ENCODE results near the gene CMTR1.

Gene CMTR1

GRCh38 chr6:37432916-37433656, at the start of gene CMTR1:
TSS of gene CMTR1 (plus strand) at chr6:37433221. CDS start at chr6:37435630, 2,409 bp downstream.
- peak; percentile 83 for DNase-seq (ENCODE audit: low read depth)

- DNase-seq (ENCODE audit: low read depth), result no peak
Observed at GRCh38 chr6:37388578-37388977, 44.4 kb upstream of the CMTR1 start.

- no peak for DNase-seq (ENCODE audit: low read depth)
Observed at GRCh38 chr6:37389857-37390256, 43.2 kb upstream of the CMTR1 start.

- no peak for DNase-seq (ENCODE audit: low read depth)
Observed at GRCh38 chr6:37391120-37391519, 41.9 kb upstream of the CMTR1 start.

DNA sequence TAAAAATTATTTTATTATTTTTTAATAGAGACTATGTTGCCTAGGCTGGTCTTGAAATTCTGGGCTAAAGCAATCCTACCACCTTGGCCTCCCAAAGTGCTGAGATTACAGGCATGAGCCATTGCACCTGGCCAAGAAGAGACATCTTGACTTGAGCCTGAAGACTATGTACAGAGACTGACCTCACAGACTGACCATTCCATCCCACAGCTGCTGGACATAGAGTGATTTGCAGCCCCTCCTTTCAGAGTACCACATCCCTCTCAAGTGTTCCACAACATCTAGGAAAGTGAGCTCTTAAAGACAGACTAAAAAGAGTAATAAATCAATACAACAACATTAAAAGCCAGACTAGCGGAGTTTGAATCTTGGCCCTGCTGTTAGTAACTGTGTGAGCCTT, 40.2 kb upstream of the CMTR1 start:
- no peak for DNase-seq (ENCODE audit: low read depth)

- DNase-seq (ENCODE audit: low read depth), result no peak
Observed at GRCh38 chr6:37393381-37393929, 39.6 kb upstream of the CMTR1 start.

DNA sequence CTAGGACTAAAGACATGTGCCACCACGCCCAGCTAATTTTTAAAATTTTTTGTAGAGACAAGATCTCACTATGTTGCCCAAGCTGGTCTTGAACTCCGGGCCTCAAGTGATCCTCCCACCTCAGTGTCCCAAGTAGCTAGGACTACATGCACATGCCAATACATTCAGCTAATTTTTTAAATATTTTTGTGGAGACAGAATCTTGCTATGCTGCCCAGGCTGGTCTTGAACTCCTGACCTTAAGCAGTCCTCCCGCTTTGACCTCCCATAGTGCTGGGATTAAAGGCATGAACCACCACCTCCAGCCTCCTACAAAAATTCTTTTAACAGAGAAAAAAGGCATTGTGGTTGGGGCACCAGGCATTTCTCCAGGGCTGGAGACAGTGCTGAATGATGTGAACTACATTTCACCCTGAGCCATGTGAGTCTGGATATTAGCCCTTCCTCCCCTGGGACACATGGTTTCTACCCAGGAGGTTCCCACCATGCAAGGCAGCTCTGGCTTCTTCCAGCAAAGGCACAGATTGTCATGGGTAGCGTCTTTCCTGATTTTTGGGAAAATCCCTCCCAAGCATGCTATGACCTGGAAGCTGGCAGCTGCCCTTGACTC, 36.3 kb upstream of the CMTR1 start:
- DNase-seq (ENCODE audit: low read depth), result peak; percentile 75

DNA sequence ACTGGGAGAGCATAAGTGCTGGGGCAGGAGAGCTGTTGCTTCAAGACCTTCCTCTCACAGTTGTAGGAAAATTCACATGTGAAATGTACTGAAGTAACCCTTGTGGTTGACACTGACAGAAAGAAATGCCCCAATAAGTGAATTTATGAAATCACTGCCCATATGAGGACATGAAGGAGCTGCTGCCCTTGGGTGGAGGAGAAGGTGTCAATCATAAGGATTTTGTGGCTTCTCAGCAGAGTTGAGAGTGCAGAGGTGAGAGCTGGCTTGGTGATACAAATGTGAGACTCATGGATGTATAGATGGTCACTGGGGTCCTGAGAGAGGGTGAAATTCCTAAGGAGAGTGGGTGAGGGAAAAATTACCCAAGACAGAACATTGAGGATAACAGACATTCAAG, 33.9 kb upstream of the CMTR1 start:
- DNase-seq (ENCODE audit: low read depth), result peak; percentile 25

GRCh38 chr6:37399795-37400490, 33.1 kb upstream of the CMTR1 start:
- no peak for DNase-seq (ENCODE audit: low read depth)

- DNase-seq (ENCODE audit: low read depth), result peak; percentile 38
Observed at GRCh38 chr6:37401658-37402057, 31.4 kb upstream of the CMTR1 start.

DNA sequence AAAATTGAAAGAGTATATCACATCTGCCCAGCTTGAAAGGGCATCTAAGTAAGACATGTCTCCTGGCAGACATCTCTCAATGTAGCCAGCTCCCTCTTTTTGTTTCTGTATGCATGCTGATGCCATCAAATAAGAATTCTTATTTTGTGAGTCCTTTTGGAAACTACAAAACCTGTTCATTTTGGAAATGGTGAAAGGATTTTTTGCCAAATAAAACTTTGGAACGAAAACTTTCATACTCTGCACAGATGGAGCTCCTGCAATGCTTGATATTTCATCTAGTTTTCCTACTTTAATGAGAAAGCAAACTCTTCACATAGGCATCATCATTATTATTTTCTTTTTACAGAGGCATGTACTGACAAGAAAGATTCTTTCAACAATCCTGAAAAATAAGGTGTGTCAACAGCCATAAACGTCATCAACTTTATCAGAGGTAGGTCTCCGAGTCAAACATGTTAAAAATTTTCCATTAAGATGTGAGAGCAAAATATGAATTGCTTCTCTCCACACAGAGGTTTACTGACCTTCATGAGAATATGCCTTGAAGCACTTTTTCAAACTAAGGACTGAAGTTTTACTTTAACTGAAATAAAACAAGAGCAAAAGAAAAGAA, 26.2 kb upstream of the CMTR1 start:
- no peak for DNase-seq (ENCODE audit: low read depth)

- DNase-seq (ENCODE audit: low read depth), result no peak
Observed at GRCh38 chr6:37407948-37408347, 25.1 kb upstream of the CMTR1 start.

- no peak for DNase-seq (ENCODE audit: low read depth)
Observed at GRCh38 chr6:37409501-37409900, 23.5 kb upstream of the CMTR1 start.

DNA sequence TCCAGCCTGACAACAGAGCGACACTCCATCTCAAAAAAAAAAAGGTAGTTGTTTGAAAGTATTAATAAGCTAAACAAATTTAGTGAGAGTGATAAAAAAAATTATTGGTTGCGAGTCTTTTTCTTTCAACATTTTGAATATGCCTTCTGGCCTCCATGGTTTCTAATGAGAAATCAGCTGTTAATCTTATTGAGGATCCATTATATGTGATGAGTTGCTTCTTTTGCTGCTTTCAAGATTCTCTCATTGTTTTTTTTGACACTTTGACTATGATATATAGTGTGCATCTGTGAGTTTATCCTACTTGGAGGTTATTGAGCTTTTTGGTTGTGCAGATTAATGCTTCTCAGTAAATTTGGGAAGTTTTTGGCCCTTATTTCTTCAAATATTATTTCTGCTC, 15.6 kb upstream of the CMTR1 start:
- DNase-seq (ENCODE audit: low read depth), result no peak

- no peak for DNase-seq (ENCODE audit: low read depth)
Observed at GRCh38 chr6:37418722-37419121, 14.3 kb upstream of the CMTR1 start.

DNA sequence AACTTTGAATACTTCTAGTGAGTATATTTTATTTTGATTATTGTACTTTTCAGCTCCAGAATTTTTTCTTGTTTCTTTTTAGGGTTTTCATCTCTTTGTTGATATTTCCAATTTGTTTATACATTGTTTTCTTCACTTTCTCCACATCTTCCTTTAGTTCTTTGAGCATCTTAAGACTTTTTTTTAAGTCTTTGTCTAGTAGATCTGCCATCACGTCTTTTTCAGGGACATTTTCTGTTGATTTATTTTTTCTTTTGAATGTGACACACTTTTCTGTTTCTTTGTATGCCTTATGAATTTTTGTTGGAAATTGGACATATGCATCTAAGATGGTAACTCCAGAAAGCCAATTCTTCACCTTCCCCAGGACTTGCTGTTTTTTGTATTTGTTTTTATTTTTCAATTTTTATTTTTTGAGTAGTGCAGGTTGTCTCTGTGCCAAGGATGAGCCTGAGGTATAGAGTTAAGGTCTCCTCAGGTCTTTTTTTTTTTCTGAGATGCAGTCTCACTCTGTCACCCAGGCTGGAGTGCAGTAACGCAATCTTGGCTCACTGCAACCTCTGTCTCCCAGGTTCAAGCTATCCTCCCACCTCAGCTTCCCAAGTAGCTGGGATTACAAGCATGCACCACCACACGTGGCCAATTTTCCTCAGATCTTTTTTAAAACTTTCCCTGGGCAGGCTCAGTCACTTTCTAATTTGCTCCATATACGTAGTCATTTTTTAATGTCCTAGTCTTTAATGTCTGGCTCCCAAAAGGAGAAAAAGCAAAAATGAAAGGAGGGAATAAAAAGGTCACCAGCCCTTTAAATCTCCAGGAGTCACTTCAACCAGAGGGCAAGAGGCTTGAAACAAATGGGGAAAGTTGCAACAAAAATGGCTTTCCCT, 6.7 kb upstream of the CMTR1 start:
- no peak for DNase-seq (ENCODE audit: low read depth)

DNA sequence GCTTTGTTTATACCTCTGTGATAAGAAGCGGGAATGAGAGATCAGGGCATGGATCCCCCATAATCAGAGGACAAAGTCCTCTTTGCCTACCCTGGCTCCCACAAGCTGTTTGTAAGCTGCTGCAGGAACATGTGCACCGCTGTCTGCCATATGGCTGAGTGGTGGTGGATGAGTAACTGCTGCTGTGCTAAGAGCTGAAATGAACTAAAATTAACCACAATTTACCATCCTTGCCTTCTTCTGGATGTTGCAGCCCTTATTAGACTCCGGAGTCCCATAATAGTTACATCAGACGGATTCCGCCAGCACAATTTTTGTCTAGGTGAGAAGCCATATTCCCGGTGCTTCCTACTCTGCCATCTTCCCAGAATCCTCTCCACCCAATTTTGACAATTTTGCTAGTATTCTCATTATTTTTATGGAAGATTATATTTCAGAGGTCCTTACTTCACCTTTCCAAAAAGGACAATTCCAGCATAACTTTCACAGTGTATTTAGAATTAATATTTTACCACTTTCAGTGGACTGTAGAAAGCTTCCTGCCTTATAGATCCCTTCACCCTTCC, 6.0 kb upstream of the CMTR1 start:
- DNase-seq (ENCODE audit: low read depth), result no peak

- DNase-seq (ENCODE audit: low read depth), result no peak
Observed at GRCh38 chr6:37429352-37429750, 3.7 kb upstream of the CMTR1 start.

GRCh38 chr6:37432590-37432915, 468 bp upstream of the CMTR1 start:
- no peak for DNase-seq (ENCODE audit: low read depth)

DNA sequence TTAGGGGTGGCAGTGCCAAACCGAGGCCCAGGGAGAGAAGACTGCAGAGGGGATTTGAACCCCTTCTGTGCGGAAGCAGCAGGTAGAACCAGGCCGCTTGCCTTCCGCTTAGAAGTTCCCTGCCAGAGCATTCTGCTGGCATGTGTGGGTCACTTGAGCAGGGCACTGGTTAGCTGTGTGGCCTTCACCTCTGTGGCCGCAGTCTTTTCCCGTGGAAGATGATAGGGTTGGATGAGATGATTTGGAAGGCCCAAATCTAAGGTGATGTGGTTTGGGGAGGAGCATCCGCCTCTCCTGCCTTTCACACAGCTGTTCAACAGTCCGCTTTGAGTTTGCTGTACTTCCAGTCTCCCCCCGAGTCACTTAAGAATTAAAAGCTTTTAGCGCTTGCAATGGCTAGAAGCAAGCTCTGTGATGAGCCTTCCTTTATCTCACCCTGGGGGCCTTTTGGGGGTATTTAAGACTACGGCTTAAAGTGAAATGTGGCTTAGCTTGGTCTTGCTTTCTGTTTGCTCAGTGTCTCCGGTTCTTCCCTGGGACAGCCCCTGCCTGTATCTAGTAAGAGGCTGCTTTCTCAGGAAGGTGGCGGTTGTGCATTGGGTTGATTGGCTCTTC, 743 bp downstream of the CMTR1 start:
- DNase-seq (ENCODE audit: low read depth), result no peak

GRCh38 chr6:37435373-37435772, 2.4 kb downstream of the CMTR1 start:
- no peak for DNase-seq (ENCODE audit: low read depth)
